ENCODE measurements around the gene SDK2. TPM values are rescaled to one million over a fixed set of nuclear protein-coding genes. Genes with fewer than 3 reads are reported as not detected.

Gene SDK2
- total RNA-seq, 1 experiment from 2014 or later, result 0.74 TPM

DNA sequence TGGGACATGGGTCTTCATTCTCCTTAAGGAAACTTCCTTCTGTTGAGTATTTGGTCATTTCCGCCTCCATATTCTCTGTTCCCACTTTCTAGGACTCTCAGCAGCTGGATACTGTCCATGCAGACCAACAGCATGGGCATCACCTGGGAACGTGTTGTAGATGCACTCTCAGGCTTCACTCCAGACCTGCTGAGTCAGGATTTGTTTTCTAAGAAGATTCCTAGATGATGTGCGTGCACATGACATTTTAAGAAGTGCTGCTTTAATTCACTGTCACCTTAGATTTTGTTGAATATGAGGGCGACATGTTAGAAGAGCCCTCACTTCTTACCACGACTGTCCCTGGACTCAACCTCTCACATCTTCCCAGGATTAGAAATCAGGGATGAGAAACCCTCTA is 10.0 kb upstream of the SDK2 start:
- no peak for DNase-seq (ENCODE audit: low read depth)

GRCh38 chr17:73653810-73654209 is 9.6 kb upstream of the SDK2 start:
- DNase-seq (ENCODE audit: low read depth), result no peak

- no peak for DNase-seq (ENCODE audit: low read depth)
Observed at GRCh38 chr17:73652886-73653480, 8.7 kb upstream of the SDK2 start.

GRCh38 chr17:73650617-73651200 is 6.5 kb upstream of the SDK2 start:
- DNase-seq (ENCODE audit: low read depth), result no peak

DNA sequence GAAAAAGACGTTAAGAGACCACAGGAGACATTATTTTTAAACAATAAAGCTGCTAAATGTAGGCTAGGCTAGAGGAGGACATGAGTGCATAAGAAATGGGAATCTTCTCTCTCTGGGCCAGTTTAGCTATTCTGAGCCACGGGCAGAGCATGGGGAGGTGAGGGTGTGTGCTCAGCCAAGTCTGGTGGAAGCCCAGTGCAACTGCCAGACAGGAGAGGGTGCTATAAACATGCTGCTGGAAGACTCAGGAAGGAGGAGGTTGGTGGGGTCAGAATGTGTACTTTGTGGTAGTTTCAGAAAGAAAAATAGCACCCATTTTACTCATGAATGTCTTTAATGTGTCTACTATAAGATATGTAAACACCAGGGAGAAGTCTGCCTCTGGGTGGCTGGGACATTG is 5.9 kb upstream of the SDK2 start:
- peak; percentile 47 for DNase-seq (ENCODE audit: low read depth)

GRCh38 chr17:73648974-73649373 is 4.7 kb upstream of the SDK2 start:
- no peak for DNase-seq (ENCODE audit: low read depth)

DNA sequence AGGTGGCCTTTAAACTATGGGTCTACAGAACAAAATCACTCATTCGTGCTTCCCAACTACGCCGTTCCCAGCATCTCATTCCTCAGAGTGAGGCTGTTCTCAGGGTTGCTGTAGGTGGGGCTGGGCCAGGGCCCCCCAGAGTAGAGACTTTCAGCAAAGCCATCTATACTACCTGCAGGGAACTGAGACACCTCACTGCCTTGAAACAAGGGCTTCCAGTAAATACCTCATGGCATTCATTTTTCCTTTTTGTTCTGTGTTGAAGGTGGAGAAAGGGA is 4.2 kb upstream of the SDK2 start:
- no peak for DNase-seq (ENCODE audit: low read depth)

- no peak for DNase-seq (ENCODE audit: low read depth)
Observed at GRCh38 chr17:73647772-73648542, 3.7 kb upstream of the SDK2 start.

DNA sequence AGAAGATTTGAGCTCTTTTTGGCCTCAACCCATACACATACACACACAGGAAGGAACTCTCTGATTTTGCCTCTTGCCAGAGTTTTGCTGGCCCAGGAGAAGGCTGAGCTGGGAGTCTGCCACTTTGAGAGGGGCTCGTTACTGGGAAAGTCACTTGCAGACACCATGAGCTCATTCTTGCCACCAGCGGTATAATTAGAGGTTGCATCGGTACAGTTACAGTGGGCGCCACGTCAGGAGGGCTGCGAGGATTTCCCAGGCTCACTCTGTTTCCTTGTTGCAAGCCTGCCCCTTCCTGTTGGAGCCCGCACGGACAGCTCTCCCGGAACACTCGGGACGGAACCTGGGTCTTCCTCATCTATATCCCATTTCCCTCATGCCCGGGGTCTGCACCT is 3.1 kb upstream of the SDK2 start:
- peak; percentile 39 for DNase-seq (ENCODE audit: low read depth)

DNA sequence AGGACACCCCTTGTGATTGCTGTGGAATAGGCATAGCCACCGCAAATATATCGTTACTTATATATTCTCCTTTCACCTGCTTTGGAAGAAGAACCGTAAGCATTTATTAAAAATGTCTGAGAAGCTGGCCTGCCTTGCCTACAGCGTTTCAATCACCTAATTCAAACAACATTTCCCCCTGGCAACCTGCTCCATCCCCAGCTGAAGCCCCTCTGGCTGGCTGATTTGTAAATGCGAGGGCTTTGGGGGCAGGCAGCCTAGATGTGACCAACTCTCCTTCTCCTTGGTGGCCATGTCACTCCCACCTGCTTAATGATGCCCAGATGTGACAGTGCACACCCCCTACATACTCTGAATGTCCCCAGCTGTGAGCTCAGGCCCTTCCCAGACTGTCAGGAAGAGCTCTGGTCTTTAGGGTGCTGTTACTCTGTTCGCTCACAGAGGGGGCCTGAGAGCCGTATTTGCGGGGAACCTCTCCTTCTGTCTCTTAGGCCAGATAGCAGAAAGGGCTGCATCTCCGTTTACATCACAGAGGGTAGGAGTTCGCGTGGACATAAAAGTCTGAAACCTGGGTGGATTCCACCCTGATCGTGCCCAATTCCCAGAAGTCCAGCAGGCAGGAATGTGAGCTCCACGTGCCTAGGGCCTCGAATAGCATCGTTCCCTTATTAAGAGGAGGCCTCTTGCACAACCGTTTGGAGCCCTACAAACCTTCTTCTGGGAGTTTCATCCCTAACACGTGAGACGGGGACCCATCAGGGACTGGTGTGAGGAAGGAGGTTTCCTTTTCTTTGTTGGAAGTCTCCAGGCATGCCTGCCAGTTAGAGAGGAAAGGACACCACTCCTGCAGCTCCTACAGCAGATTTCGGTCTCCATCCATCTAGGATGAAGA is 2.4 kb upstream of the SDK2 start:
- DNase-seq (ENCODE audit: low read depth), result peak; percentile 28

DNA sequence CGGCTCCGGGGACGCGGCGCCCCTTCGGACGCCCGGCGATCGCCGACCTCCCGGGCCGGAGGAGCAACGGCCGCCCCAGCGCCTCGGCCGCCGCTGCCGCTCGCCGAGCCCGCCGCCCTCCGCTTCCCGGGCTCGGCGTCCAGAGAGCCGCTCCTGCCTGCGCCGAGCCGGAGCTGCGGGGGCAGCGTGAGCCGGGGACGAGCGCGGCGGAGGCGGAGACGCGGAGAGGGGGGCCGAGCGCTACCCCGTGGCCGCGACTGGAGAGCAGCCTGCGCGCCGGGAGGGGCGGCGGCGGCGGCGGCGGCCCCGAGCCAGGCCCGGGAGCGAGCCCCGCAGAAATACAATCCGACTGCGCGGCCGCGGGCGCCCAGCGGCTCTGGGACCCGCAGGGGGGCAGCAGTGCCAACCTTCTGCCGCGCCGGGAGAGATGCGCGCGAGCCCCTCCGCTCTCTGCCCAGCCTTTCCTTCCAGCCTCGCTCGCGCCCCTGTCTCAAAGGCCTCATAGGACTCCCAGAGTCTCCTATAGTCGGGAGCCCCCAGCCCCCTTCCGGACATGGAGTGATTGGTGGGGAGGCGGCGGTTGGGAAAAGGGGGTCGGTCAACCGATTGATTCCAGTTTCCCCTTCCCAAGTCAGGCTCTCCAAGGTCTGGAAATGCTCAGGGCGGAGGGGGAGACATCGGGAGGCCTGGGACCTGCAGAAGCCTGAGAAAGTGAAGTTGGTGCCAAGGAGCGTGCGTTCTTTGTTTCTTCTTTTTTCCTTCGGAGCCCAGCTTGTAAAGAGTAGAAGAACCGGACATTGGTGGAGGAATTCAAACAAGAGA is 1.0 kb upstream of the SDK2 start:
- DNase-seq (ENCODE audit: low read depth), result peak; percentile 76

DNA sequence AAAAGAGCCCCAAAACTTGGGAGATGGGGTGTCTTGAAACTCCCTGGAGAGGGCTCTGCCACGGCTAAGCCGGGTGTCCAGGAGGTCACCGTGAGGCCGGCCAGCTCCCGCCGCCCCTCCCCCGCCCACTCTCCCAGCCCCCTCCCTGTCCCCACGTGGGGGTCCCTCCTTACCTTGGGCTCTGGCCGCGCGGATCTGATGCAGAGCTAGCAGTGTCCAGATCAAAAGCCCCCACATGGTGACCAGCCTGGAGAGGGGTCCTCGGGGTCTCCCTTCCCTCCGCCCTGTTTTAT is 447 bp downstream of the SDK2 start:
- no peak for DNase-seq (ENCODE audit: low read depth)

- peak; percentile 58 for DNase-seq (ENCODE audit: low read depth)
Observed at GRCh38 chr17:73643001-73643851, 1.0 kb downstream of the SDK2 start.

DNA sequence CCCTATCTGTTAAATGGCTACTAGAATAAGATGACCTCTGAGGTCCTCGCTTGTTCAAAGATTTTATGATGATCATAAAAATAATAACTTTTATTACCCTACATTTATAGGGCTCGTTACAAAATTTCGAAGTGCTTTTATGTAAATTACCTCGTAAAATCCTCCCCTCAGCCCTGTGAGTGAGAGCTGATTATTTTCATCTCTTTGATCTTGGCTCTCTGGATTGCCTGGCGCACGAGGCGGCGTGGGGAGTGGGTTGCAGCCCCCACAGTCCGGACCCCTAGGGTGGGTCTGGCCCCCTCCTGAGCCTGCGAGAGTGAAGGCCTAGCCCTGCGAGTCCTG is 1.6 kb downstream of the SDK2 start:
- no peak for DNase-seq (ENCODE audit: low read depth)

- DNase-seq (ENCODE audit: low read depth), result peak; percentile 24
Observed at GRCh38 chr17:73641826-73642600, 2.2 kb downstream of the SDK2 start.

DNA sequence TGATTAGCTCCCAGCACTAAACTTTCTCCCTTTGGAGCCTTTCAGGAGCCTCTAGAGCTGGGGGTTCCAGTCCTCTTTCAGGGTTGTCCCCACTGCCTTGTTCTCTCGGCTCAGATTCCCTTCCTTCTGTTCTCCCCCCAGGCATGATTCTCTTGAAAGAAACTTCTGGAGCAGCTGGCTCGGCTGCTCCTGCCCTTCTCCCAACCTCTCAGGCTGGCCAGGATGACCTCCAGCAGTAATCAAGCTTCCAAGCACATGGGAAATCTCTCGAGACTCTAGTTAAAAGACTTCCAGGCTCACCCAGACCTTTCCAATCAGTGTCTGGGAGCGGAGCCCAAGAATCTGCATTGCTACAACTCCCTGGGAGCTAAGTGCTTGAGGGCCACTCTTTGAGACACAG is 3.6 kb downstream of the SDK2 start:
- DNase-seq (ENCODE audit: low read depth), result no peak

DNA sequence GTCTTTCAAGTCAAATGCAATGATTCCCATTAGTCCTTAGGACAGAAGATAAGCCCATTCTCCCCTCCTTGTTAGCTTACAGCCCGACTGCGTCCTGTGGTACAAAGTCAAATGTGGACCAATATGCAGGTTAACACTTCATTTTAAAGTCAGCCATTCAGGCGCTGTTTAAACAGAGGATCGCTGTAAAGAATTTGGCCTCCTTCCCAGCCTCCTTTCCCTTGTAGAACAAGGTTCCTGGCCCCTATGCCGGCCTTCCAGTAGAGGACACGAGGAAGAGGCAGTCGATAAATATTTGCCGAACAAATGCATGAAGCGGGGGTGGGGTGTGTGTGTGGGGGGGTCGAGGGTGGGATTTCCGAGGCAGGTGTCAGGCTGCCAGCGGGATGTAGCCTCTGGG is 4.3 kb downstream of the SDK2 start:
- peak; percentile 32 for DNase-seq (ENCODE audit: low read depth)

- DNase-seq (ENCODE audit: low read depth), result peak; percentile 89
Observed at GRCh38 chr17:73639322-73639721, 4.9 kb downstream of the SDK2 start.

DNA sequence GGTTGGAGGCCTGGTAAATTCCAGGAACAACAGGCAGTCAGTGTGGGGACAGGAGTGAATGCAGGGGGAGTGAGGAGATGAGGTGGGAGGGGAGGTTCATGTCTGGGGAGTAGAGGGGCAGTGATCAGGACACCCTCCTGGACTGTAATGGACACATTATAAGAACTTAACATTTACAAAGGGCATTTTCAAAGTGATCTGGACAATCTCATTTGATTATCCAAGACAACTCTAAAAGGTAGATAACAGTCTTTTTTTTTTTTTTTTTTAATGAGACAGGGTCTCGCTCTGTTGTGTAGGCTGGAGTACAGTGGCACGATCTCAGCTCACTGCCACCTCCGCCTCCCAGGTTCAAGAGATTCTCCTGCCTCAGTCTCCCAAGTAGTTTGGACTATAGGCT is 5.7 kb downstream of the SDK2 start:
- DNase-seq (ENCODE audit: low read depth), result no peak

DNA sequence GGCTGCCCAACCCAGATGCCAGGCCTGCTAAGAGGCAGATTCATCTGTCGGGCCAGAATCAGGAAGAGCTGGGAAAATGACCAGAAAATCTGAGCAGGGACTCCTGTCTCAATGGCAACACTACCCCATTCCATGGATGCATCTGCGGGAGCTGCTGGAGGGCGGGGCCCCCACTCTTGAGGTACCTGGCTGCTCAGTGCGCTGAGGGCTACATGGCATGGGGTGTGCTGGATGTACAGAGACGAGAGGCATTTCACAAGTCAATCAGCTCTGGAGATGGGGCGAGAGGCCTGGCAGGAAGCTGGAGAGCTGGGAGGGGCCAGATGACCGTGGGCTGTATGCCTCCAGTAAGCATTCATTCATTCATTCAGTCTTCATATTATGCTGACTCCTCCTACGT is 6.4 kb downstream of the SDK2 start:
- no peak for DNase-seq (ENCODE audit: low read depth)

Data from Daoy (cell line).